KBM-7 (cell line): ENCODE results near the gene MANBA.

ENCODE experiments used
- DNase-seq: peaks from one replicate; pipeline ENCODE4 v3.0.0-alpha.2; 2015
- in situ Hi-C: fragments of 300-500 bp; cut with MboI; formaldehyde crosslinking; loops from 2 replicates; pipeline ENCODE4 v1.14.3; 2020; ENCODE audit warnings: low sequenced_read_pairs, low pct_unique_long_range_greater_than_20kb, mixed read lengths

Gene MANBA

GRCh38 chr4:102584091-102584490, 176.7 kb downstream of the MANBA start:
- DNase-seq = no peak
- in situ Hi-C loops = no loop called here
